ENCODE data around the gene NTPCR. TPM values are rescaled to one million over a fixed set of nuclear protein-coding genes. Genes with fewer than 3 reads are reported as not detected.
"Not testable (repeated sequence)": the region's sequence is repeated elsewhere in the genome, so short reads cannot be mapped to it uniquely, and the experiment has no call there.

NTPCR gene
- total RNA-seq, 1 donor from 2014 or later: 31.0 TPM

DNA sequence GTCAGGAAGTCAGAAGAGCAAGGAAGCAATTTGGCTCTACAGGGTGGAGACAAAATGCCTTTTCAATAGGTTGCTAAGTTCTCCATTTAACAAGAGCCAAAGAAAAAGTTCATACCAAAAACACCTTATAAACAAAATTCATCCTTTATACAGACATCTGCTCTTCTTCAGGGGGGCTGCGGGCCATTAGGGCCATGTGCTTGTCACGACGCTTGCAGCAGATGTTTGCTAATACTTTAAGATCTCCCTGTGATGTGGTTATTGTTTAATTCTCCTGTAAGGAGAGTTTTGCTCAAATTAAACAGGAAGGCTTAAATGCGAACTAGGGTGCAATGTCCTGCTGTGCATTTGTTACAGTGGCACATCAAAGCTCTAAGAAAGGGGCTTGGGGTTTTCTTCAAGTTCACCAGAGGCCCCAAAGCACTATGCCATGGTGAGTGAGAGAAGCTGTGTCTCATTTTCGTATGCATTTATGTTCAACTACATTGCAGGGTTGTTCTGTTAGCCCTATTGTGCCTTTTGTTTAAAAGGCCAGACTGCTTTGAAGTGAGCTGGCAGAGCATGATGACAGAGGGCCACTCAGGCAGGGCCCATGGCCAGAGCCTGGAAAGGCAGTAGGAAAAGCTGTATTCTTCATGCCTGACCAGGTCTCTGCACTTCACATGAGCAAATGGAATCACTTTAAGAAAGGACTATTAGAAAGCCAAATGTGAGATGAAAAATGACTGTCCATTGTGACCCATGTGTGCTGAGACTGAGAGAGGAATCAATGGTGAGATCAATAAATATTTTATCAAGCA, 24.8 kb upstream of the NTPCR start:
- DNase-seq (ENCODE audit: low read depth): no peak
- H3K4me3 ChIP-seq (ENCODE audit: low read depth, low read length): no peak overlapping the region
- TF ChIP-seq, protein P1, sequence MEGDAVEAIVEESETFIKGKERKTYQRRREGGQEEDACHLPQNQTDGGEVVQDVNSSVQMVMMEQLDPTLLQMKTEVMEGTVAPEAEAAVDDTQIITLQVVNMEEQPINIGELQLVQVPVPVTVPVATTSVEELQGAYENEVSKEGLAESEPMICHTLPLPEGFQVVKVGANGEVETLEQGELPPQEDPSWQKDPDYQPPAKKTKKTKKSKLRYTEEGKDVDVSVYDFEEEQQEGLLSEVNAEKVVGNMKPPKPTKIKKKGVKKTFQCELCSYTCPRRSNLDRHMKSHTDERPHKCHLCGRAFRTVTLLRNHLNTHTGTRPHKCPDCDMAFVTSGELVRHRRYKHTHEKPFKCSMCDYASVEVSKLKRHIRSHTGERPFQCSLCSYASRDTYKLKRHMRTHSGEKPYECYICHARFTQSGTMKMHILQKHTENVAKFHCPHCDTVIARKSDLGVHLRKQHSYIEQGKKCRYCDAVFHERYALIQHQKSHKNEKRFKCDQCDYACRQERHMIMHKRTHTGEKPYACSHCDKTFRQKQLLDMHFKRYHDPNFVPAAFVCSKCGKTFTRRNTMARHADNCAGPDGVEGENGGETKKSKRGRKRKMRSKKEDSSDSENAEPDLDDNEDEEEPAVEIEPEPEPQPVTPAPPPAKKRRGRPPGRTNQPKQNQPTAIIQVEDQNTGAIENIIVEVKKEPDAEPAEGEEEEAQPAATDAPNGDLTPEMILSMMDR (conservative IDR thresholded peaks at IDR 0.05; ENCODE audit: low read depth, low read length): no peak

DNA sequence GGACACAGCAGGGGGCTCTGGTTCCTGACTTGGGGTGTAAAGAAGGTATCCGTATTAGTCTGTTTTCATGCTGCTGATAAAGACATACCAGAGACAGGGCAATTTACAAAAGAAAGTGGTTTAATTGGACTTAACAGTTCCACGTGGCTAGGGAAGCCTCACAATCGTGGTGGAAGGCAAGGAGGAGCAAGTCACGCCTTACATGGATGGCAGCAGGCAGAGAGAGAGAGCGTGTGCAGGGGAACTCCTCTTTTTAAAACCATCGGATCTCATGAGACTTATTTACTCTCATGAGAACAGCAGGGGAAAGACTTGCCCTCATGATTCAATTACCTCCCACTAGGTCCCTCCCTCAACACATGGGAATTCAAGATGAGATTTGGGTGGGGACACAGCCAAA, 23.2 kb upstream of the NTPCR start:
- H3K4me3 ChIP-seq (ENCODE audit: low read depth, low read length); DNase-seq (ENCODE audit: low read depth): not testable (repeated sequence)

DNA sequence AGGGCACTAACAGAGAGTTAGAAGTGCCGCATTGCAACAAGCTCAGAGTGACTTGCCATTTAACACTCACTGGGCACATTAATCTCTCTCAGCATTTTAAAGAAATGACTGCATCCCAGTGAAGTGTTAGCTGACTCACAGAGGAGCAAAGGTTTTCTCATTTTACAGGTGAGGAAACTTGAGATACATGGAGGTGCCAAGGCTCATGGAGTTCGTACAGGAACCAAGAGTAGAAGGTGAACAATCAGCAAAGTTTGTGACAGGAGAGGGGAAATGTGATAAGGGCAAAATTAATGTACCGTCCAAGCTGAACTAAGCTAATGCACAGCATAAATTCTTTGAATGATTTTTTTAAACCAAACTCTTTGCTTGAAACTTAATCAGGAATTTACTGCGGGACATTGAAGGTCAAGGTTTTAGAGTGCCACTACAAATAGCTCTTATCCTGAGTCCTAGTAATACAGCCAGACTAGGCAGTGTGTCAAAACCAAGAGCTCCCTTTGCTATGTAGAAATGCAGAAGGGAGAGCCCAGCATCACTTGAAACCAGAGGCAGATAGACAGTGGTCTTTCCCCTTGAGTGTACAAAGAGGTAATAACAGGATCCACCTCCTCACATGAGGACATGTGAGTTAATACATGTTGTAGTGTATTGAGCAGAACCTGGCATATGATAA, 22.4 kb upstream of the NTPCR start:
- DNase-seq (ENCODE audit: low read depth): no peak
- H3K4me3 ChIP-seq (ENCODE audit: low read depth, low read length): no peak overlapping the region
- TF ChIP-seq, protein P1 (conservative IDR thresholded peaks at IDR 0.05; ENCODE audit: low read depth, low read length): no peak

DNA sequence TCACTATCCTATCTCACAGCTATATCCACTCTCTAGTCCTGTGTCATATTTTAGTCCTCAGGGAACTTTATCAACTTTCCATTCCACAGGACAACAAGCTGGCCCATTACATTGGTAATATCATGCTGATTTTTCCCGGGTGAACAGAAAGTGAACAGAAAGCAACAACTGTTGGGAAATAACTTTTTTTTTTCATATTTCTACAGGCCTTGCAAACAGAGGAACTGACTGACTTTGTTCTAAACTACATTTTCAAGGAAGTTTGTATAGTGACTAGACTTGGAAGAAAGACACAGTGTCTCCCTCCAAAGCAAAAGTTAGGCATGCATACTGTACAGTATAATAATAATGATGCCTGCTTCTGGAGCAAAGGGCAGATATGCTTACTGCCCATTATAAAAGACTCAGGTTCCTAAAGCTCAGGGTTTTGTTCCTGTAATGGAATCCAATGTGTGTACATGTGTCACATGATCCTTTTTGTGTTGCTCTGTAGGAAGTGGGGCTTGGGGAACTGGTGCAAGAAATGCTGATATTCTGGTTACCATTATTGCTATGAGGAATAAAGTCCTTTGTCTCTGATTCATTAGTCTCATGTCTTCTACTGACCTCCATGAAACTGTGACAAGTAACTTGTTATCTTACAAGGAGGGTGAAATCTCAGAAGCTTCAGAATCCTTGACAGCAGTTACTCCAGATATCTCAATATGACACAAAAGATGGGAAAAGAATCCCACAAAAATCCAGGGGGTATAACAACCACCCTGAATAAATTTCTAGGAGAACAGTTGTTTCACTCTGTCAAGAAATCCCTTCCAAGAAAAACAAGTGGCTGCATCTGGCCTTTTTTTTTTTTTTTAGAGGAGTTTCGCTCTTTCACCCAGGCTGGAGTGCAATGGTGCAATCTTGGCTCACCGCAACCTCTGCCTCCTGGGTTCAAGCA, 17.7 kb upstream of the NTPCR start:
- TF ChIP-seq, protein P1 (conservative IDR thresholded peaks at IDR 0.05; ENCODE audit: low read depth, low read length): no peak
- no peak for DNase-seq (ENCODE audit: low read depth)
- H3K4me3 ChIP-seq (ENCODE audit: low read depth, low read length): no peak overlapping the region

DNA sequence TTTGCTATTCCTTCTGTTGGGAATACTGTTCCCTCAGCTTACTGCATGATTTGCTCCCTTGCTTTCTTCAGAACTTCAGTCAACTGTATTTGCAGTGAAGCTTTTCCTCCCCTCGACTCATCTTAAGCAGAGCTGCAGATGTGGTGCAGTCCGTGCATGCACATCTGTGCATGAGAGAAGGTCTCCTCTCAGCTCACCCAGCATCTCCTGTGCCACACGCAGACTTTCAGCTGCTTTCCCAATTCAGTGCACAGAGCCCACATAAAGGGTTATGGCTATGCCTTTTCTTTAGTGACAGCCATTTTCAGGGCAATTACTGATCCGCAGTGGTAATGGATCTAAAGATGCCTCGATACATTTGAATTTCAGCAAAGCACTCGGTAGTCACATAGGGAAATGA, 13.5 kb upstream of the NTPCR start:
- TF ChIP-seq, protein P1 (conservative IDR thresholded peaks at IDR 0.05; ENCODE audit: low read depth, low read length): no peak
- H3K4me3 ChIP-seq (ENCODE audit: low read depth, low read length): no peak overlapping the region
- DNase-seq (ENCODE audit: low read depth): no peak

DNA sequence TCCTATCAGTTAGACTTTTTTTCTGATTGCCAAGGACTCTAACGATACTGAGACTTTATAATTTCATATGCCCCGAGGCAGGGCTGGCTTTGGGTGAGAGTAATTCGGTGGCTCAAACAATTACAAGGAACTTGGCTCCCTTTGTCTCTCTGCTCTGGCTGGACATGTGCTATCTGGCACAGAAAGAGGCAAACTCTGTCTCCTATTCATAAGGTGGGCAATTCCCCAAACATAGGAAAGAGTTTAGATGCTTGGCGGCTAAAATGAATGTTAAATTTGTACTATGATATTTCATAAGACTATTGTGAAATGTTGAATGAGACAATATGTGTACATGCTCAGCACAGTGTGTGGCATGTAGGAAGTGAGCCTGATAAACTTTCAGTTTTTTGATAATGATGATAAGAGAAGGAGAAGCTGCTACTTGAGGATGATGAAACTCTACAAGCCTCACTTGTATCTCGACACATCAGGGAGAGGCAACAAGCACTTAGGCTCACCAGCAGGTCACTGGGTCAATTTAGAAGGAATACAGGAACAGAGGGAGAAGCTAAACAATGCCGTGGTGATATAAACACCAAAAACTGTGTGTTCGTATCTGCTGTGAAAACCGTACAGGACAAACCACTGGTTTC, 12.6 kb upstream of the NTPCR start:
- TF ChIP-seq, protein P1 (conservative IDR thresholded peaks at IDR 0.05; ENCODE audit: low read depth, low read length): no peak
- DNase-seq (ENCODE audit: low read depth): no peak
- no peak overlapping the region for H3K4me3 ChIP-seq (ENCODE audit: low read depth, low read length)

Data from epithelial cell of proximal tubule (primary cell).